ENCODE data around the gene CHD1. TPM values are rescaled to one million over a fixed set of nuclear protein-coding genes. Genes with fewer than 3 reads are reported as not detected.

Gene CHD1
- total RNA-seq, 4 donors from 2014 or later: 46.3 to 82.5 (median 58.2) TPM

GRCh38 chr5:98917433-98917832, 11.4 kb downstream of the CHD1 start:
- DNase-seq (ENCODE audit: low spot score in 2 of 2): no peak
- Histone ChIP-seq H3K36me3 (peaks cover 0 to 26% (median 0%) of the 10 kb centered on the region in 3 donors), H3K27me3 (no peaks in the 10 kb centered on the region), H3K27ac (no peak overlapping the region), H3K9me3 (no peaks in the 10 kb centered on the region), H3K4me1 (peaks cover 0 to 62% (median 0%) of the 10 kb centered on the region in 4 donors), H3K4me3 (no peak overlapping the region)
- 63 to 70% methylated on average over 2 of the region's 2 CpGs for WGBS, 2 donors
- no peak for TF ChIP-seq EP300 (IDR thresholded peaks at IDR 0.05)
- TF ChIP-seq POLR2A (IDR thresholded peaks at IDR 0.05): no peak
- TF ChIP-seq CTCF (IDR thresholded peaks at IDR 0.05): no peak

- DNase-seq (ENCODE audit: low spot score in 2 of 2): no peak
- TF ChIP-seq CTCF (IDR thresholded peaks at IDR 0.05) (no peak), EP300 (IDR thresholded peaks at IDR 0.05) (no peak)
- H3K36me3 ChIP-seq: peaks cover 0 to 17% (median 0%) of the 10 kb centered on the region in 3 donors
- no peaks in the 10 kb centered on the region for H3K9me3 ChIP-seq
- no peak overlapping the region for H3K4me3 ChIP-seq
- WGBS, 2 donors: 42 to 62% methylated on average over 2 of the region's 2 CpGs
- peaks cover 0 to 57% (median under 1%) of the 10 kb centered on the region in 4 donors for H3K4me1 ChIP-seq
- no peak overlapping the region for H3K27ac ChIP-seq
- H3K27me3 ChIP-seq: no peaks in the 10 kb centered on the region
These were observed 12.3 kb downstream of the CHD1 start for GRCh38 chr5:98916540-98916939.

- H3K4me3 ChIP-seq: no peak overlapping the region
- DNase-seq (ENCODE audit: low spot score in 2 of 2): no peak
- no peak overlapping the region for H3K27ac ChIP-seq
- H3K27me3 ChIP-seq: no peaks in the 10 kb centered on the region
- TF ChIP-seq EP300 (IDR thresholded peaks at IDR 0.05) (no peak), CTCF (IDR thresholded peaks at IDR 0.05) (no peak), POLR2A (IDR thresholded peaks at IDR 0.05) (no peak)
- H3K36me3 ChIP-seq: peaks cover 0 to 9% (median 0%) of the 10 kb centered on the region in 3 donors
- H3K9me3 ChIP-seq: no peaks in the 10 kb centered on the region
- peaks cover 0 to 68% (median 12%) of the 10 kb centered on the region in 4 donors for H3K4me1 ChIP-seq
These were observed 14.9 kb downstream of the CHD1 start for GRCh38 chr5:98913911-98914310.

- H3K4me3 ChIP-seq: no peak overlapping the region
These were observed 17.3 kb downstream of the CHD1 start for GRCh38 chr5:98911280-98912040.

More at GRCh38 chr5:98911280-98912040, 17.3 kb downstream of the CHD1 start:
- no peak for TF ChIP-seq CTCF (IDR thresholded peaks at IDR 0.05)
- no peak for TF ChIP-seq POLR2A (IDR thresholded peaks at IDR 0.05)
- no peak for TF ChIP-seq EP300 (IDR thresholded peaks at IDR 0.05)
- Histone ChIP-seq H3K9me3 (no peaks in the 10 kb centered on the region), H3K36me3 (no peaks in the 10 kb centered on the region), H3K27ac (no peak overlapping the region), H3K4me1 (peaks cover 0 to 74% (median 12%) of the 10 kb centered on the region in 4 donors), H3K27me3 (no peaks in the 10 kb centered on the region)
- WGBS, 2 donors: 69 to 74% methylated on average over 5 of the region's 5 CpGs
- no peak for DNase-seq (ENCODE audit: low spot score in 2 of 2)

Data from tibial nerve (tissue), 4 donors.